ENCODE data around the gene SMIM10L1. TPM values are rescaled to one million over a fixed set of nuclear protein-coding genes. Genes with fewer than 3 reads are reported as not detected.

SMIM10L1 gene
- total RNA-seq, 1 experiment from 2014 or later = 11.0 TPM

DNA sequence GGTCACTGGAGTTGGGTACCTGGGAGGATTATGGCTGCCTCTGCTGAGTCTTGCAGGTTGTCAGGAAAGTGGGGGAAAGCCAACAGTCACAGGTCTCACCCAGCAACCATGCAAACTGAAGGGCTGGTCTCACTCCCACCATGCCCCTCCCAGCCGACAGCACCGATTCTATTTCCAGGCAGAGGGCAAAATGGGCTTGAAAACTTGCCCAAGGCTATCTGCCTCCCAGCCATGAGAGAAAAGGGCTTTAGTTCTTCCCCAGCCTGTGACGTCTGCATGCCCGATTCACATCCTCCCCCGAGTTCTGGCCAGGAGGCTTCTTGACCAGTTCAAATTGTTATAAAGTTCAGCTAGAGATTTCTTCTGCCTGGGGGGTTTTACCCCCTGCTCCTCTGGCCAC, 26.7 kb upstream of the SMIM10L1 start:
- no peak for DNase-seq
- Mint-ChIP-seq H3K27ac (ENCODE audit: unreplicated experiment) (no peak overlapping the region), H3K4me1 (ENCODE audit: low read depth, unreplicated experiment) (no peaks in the 10 kb centered on the region), H3K9me3 (ENCODE audit: low read depth, unreplicated experiment) (peaks cover 4% of the 10 kb centered on the region), H3K36me3 (ENCODE audit: insufficient read depth, unreplicated experiment) (peaks cover 4% of the 10 kb centered on the region), H3K27me3 (ENCODE audit: unreplicated experiment) (no peaks in the 10 kb centered on the region), H3K4me3 (ENCODE audit: low read depth, unreplicated experiment) (no peak overlapping the region)
- CTCF ChIA-PET = no interaction called here
- no TSS peak for BruUV-seq (replicated peaks)
- no peak for TF ChIP-seq CTCF (IDR thresholded peaks at IDR 0.05; ENCODE audit: unreplicated experiment)
- intact Hi-C loops (cut with micrococcal nuclease; ENCODE audit: unreplicated experiment) = no loop called here

DNA sequence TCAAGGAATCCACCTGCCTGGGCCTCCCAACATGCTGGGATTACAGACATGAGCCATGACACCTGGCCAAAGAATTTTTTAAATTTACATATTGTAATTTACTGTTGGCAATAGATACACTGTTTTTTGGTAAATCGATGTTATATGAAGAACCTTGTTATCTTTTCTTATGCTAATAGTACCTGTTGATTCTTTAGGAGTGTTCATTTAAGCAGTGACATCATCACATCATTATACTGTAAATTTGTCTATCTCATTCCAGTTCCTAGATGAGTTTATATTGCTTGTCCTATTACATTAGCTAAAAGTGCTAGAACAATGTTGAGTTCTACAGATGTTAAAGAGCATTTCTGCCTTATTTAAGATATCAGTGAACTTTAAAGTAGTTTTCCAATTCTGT, 23.6 kb upstream of the SMIM10L1 start:
- no peak for DNase-seq
- intact Hi-C loops (cut with micrococcal nuclease; ENCODE audit: unreplicated experiment) = no loop called here
- H3K4me1 Mint-ChIP-seq (ENCODE audit: low read depth, unreplicated experiment) = no peaks in the 10 kb centered on the region
- CTCF ChIA-PET = no interaction called here
- no peaks in the 10 kb centered on the region for H3K27me3 Mint-ChIP-seq (ENCODE audit: unreplicated experiment)
- H3K36me3 Mint-ChIP-seq (ENCODE audit: insufficient read depth, unreplicated experiment) = peaks cover 9% of the 10 kb centered on the region
- TF ChIP-seq CTCF (IDR thresholded peaks at IDR 0.05; ENCODE audit: unreplicated experiment) = no peak
- BruUV-seq (replicated peaks) = no TSS peak
- H3K27ac Mint-ChIP-seq (ENCODE audit: unreplicated experiment) = no peak overlapping the region
- H3K4me3 Mint-ChIP-seq (ENCODE audit: low read depth, unreplicated experiment) = no peak overlapping the region
- H3K9me3 Mint-ChIP-seq (ENCODE audit: low read depth, unreplicated experiment) = peaks cover 4% of the 10 kb centered on the region

GRCh38 chr12:11150832-11151231, 20.2 kb upstream of the SMIM10L1 start:
- BruUV-seq (replicated peaks) = no TSS peak
- H3K36me3 Mint-ChIP-seq (ENCODE audit: insufficient read depth, unreplicated experiment) = peaks cover 6% of the 10 kb centered on the region

GRCh38 chr12:11152725-11153124, 18.3 kb upstream of the SMIM10L1 start:
- H3K4me1 Mint-ChIP-seq (ENCODE audit: low read depth, unreplicated experiment) = no peaks in the 10 kb centered on the region
- no peak overlapping the region for H3K4me3 Mint-ChIP-seq (ENCODE audit: low read depth, unreplicated experiment)
- no peak for TF ChIP-seq CTCF (IDR thresholded peaks at IDR 0.05; ENCODE audit: unreplicated experiment)
- no peak for DNase-seq
- H3K27ac Mint-ChIP-seq (ENCODE audit: unreplicated experiment) = no peak overlapping the region
- intact Hi-C loops (cut with micrococcal nuclease; ENCODE audit: unreplicated experiment) = no loop called here
- BruUV-seq (replicated peaks) = no TSS peak
- peaks cover 2% of the 10 kb centered on the region for H3K9me3 Mint-ChIP-seq (ENCODE audit: low read depth, unreplicated experiment)
- peaks cover 6% of the 10 kb centered on the region for H3K36me3 Mint-ChIP-seq (ENCODE audit: insufficient read depth, unreplicated experiment)
- no peaks in the 10 kb centered on the region for H3K27me3 Mint-ChIP-seq (ENCODE audit: unreplicated experiment)
- CTCF ChIA-PET = no interaction called here

More at GRCh38 chr12:11150832-11151231, 20.2 kb upstream of the SMIM10L1 start:
- Mint-ChIP-seq H3K9me3 (ENCODE audit: low read depth, unreplicated experiment) (no peaks in the 10 kb centered on the region), H3K4me1 (ENCODE audit: low read depth, unreplicated experiment) (no peaks in the 10 kb centered on the region), H3K27ac (ENCODE audit: unreplicated experiment) (no peak overlapping the region), H3K4me3 (ENCODE audit: low read depth, unreplicated experiment) (no peak overlapping the region), H3K27me3 (ENCODE audit: unreplicated experiment) (no peaks in the 10 kb centered on the region)
- DNase-seq = no peak
- intact Hi-C loops (cut with micrococcal nuclease; ENCODE audit: unreplicated experiment) = no loop called here
- CTCF ChIA-PET = interaction anchor here (0.7 kb wide), 1 partner anchor 149 kb away, joined by 3 read pairs; no protein-coding TSS in a partner anchor
- TF ChIP-seq CTCF (IDR thresholded peaks at IDR 0.05; ENCODE audit: unreplicated experiment) = no peak
